Stimulated activated naive CD8-positive, alpha-beta T cell treated with anti-CD3 and anti-CD28 coated beads, Interleukin-15, Interleukin-2, amounts not matched to agents 100 U/mL and 50 U/mL, for 24 hours (primary cell): ENCODE data around the gene RPLP1.

Source experiments
- ATAC-seq: fragments of 150-1000 bp; cut with Tn5 transposase; one replicate; pipeline ENCODE4 v1.10.0; 2021
- DNase-seq: peaks from one replicate; pipeline ENCODE4 v3.0.0; 2021

RPLP1 gene

DNA sequence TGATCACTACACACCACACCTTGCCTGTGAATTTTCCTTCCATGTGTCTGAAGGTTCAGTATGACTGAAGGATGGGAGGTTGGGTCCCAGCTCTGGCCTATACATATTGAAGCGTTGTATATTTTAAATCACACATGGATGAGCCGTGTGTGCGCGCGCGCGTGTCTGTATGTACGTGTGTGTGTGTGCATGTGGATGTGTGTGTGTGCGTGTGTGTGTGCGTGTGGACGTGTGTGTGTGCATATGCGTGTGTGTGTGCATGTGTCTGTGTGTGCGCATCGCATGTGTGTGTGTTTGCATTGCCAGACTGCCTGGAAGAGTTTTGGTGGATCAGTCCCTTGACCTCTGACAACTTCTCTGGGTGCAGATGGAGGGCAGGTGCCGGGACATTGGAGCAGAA lies 45.7 kb downstream of the RPLP1 start:
- DNase-seq = no peak
- no peak for ATAC-seq

DNA sequence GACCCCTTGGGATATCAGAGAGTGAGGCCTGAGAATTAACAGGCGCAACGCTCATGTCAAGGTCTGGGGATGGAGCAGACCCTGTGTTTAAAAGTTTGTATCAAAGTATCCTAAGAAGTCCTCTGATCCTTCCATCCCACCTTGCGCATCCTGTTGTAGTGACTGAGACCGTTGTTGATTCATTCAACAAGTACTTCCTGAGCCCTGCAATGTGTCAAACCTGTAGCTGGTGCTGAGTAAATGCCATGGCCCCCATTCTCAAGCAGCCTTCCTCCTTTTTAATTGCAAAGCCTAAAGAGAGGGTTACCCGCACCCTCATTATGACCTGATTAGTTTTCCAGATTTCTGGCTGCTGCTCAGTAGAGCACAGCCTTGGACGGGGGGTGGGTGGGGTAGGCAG lies 46.4 kb downstream of the RPLP1 start:
- ATAC-seq (no peak), DNase-seq (no peak)

DNA sequence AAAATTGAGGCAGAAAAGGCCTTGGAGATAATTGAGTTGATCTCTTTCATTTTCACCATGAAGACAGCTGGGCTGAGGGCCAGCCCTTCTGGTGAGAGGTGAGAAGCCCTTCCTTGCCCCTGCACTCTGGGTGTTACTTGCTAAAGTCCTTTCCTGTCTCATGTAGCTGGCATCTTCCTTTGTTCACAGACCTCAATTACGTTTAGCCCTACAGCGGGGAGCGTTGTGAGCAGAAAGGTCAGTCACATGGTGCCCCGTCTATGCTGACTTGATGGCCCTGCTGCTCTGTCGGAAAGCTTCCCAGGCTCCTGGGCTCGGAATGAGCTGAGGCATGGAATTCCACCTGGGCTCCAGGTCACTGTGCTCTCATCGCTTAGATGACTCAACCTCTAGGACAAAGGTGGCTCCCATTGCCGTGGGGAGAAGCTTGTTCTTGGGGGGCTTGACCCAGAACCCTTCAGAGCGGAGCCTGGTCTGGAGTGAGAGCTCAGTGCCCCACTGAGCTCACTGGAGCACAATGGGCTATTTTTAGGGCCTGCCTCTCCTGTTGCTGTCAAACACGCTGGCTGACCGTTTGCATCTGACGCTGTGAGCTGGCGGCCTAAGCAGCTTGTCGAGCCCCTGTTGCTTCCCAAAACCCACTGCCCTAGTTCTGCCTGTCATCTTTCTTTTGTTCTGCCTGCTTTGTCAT lies 47.0 kb downstream of the RPLP1 start:
- DNase-seq (no peak), ATAC-seq (no peak)

DNA sequence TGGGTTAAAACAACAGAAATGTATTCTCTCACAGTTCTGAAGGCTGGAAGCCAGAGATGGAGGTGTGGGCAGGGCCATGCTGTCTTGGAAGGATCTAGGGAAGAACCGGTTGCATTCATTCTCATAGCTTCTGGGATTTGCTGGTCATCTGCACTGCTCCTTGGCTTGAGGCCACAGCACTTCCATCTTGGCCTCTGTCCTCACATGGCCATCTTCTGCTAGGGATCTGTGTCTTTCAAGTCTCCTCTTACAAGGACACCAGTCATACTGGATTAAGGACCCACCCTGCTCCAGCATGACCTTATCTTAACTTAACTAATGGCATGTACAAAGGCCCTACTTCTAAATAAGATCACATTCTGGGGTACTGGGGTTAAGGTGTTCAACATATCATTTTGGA lies 47.7 kb downstream of the RPLP1 start:
- ATAC-seq = no peak

DNA sequence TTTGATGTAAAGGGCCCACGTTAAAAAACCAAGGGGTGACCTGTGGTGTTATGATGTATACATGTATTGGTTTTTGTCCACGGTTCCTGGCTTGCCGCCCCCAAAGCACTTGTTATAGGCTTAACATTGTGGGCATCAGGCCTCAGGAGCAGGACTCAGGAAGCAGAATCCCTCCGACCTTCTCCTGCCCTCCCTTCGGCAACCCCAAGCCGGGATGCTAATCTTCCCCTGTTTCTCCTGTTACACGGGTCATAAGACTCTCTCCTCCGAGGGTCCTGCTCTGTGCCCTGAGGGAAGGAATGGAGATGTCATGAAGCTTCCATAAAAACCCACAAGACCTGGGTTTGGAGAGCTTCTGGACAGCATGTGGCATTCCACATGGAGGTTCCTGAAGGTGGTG lies 48.8 kb downstream of the RPLP1 start:
- no peak for ATAC-seq
- no peak for DNase-seq

More for the DNA sequence above, 47.7 kb downstream of the RPLP1 start:
- DNase-seq = no peak

DNA sequence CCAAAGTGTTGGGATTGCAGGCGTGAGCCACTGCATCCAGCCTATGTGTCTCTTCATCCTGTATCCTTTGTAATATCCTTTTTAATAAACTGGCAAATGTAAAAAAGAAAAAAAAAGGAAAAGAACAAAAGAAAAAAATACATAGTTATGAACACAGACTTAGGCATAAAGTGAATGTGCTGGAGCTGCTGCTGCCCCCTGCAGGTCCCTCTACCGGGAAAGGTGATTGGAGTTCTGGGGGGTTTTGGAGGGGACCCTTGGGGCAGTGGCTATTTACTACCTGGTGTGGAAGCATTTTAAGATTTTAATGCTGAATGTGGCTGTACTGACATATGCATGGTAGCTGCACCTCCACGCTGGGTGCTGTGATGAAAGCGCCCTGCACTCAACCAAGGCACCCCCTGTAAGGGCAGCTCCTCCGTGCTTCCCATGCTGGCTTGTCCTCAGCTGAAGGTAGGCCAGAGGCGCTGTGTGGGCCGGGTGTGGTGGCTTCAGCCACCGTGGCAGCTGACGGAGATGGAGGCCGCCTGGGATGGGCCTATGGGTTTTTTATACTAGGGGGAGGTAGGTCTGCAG lies 49.9 kb downstream of the RPLP1 start:
- DNase-seq = no peak
- no peak for ATAC-seq

DNA sequence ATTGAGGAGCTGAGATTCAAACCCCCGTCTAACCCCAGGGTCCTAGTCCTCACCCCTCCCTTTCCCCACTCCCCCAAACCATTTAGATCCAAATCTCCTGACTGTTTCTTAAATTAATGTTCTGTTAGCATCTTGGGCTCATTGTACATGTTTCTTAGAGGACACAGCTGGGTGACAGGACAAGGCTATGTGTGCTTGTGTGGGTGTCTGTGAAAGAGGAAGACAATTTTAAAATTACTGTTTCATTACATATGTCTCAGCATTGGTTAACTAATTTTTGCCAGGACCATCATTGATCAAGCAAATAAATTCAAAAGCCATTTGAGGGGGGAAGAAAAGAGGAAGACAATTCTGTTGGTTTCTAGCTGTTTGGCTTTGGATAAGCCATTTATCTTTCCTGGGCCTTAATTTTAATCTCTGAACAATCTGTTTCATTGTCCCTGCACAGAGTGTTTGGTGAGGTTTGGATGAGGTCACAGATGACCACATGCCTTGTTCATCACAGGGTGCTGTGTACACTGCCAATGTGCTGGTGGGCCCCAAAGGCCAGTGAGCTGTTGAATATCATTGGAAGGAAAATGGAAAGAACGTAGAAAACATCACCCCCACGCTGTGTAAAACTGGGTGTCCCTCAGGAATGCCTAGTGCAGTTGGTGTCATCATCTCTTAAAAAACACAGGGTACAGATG lies 51.9 kb downstream of the RPLP1 start:
- ATAC-seq (no peak), DNase-seq (no peak)
